CD4-positive, alpha-beta T cell treated with Interleukin-4 for 4 hours (primary cell): ENCODE results near the gene ZMIZ1.

Experiments
- DNase-seq: peaks from one replicate; pipeline ENCODE4 v3.0.0-alpha.2; 2020

The ZMIZ1 gene

DNA sequence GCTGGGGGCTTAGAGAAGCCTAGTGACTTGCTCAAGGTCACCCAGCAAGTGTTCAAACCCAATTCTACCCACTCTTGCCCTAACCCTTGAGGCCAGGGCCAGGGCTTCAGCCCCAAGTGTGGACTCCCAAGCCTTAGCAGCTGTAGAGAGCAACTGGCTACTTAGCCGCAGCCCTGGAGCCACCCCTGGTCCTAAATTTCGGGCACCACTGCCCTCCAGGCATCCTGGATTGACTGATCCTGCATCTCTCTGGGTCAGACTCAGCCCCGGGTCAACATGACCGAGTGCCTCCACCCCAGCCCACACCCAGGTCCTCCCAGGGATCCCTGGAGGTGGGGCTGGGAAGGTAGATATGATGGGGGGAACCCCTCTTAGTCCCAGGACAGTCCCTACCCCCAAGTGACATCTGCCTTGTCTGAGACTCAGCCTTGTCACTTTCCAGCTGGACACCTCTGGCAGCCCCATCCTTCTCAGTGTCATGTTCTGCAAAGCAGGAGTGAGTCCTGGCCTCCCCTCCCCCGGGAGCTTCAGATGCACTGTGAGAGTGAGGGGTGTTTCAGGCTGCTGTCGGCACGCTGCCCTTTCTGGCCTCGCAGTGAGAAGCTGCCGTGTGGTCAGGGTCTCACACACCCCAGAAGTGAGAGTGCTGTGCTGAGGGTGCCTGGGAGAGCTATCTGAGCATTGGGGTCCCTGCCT lies 89.8 kb downstream of the ZMIZ1 start:
- no peak for DNase-seq

- DNase-seq = no peak
Observed at GRCh38 chr10:79159141-79159651, 90.4 kb downstream of the ZMIZ1 start.

GRCh38 chr10:79159785-79160184 lies 91.0 kb downstream of the ZMIZ1 start:
- no peak for DNase-seq

- no peak for DNase-seq
Observed at GRCh38 chr10:79160191-79160590, 91.4 kb downstream of the ZMIZ1 start.

DNA sequence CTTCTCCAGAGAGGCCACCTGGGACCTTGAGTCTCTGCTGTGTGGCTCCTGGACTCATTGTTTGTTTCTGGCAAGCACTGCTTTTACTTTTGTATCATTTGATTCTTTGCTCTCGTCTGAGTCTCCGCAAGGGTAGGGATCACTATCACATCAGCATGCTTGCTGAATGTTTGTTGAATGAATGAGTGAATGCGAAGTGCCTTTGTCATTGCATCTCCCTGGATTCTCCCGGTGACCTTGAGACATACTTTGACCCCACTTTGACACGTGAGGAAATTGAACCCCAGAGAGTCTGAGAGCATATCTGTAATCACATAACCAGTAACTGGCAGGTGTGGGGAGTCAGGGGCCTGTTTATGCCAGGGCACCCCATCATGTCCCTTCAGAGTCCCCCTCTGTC lies 92.8 kb downstream of the ZMIZ1 start:
- no peak for DNase-seq

DNA sequence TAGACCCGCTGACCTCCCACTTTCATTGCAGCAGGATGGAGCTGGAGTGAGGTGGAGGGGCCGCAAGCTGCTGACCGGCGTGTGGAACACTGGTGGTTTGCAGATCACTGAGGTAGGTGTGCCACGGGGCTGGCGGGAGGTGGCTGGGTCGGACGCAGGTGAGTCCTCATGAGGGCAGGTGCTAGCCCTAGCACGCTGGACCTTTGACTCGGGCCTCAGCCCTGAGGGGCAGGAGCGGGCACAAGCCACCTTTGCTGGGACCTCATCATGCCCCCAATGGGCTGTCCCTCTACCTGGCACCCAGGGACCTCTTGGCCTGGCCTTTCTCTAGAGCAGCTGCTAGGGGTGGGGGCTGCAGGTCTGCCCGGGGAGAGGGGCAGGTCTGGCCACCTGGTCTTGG lies 93.3 kb downstream of the ZMIZ1 start:
- no peak for DNase-seq

- no peak for DNase-seq
Observed at GRCh38 chr10:79162861-79163665, 94.3 kb downstream of the ZMIZ1 start.

- no peak for DNase-seq
Observed at GRCh38 chr10:79163666-79163975, 94.9 kb downstream of the ZMIZ1 start.

- no peak for DNase-seq
Observed at GRCh38 chr10:79164075-79164474, 95.3 kb downstream of the ZMIZ1 start.

DNA sequence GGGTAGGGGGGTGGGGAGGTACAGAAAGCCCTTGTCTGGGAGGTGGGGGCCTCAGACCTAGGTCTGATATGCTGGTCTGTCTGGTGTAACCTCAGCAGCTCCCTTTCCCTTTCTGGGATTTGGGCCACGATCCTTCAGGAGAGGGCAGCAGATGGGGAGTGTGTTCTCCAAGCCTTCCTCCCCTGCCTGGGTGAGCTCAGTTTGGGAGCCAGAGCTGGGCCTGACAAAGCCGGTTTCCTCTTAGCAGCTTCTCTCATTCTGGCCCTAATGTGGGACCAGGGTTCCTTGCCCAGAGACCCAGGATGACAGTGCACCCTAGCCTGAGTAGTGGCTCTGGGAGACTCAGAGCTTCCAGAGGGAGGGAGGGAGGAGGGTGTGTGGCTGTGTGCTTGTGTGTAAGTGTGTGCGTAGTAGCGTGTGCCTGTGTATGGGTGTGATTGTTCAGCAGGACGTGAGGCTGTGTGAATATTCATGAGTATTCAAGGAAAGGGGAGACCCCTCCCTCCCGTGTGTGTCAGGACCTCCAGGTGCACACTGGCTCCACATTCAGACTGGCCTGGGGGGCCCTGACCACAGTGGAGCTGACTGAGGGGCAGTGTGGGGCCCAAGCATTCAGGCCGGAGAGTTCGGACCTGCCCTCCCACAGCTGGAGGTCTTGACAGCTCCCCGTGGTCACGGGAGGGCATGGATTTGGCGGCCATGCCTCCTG lies 96.5 kb downstream of the ZMIZ1 start:
- no peak for DNase-seq

- no peak for DNase-seq
Observed at GRCh38 chr10:79166312-79166721, 97.6 kb downstream of the ZMIZ1 start.

- no peak for DNase-seq
Observed at GRCh38 chr10:79166741-79167140, 98.0 kb downstream of the ZMIZ1 start.

DNA sequence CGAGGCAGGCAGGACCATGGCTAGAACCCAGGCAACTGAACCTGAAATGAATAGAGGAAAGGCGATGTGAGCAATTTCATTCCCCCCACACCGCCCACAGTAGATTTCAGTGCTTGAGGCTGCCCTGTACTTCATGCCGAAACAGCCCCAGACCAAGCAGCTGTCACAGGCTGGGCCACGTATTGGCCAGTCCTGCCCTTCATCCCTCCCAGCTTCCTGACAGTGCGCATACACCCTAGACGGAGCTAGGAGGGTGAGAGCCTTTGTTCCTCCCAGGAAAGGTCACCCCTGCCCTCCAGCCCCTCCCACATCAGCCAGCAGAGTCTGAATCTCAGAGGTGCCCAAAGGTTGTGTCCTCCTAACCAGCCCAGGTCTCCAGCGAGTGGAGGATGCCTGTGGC lies 98.8 kb downstream of the ZMIZ1 start:
- DNase-seq = no peak

- no peak for DNase-seq
Observed at GRCh38 chr10:79168210-79168609, 99.4 kb downstream of the ZMIZ1 start.

DNA sequence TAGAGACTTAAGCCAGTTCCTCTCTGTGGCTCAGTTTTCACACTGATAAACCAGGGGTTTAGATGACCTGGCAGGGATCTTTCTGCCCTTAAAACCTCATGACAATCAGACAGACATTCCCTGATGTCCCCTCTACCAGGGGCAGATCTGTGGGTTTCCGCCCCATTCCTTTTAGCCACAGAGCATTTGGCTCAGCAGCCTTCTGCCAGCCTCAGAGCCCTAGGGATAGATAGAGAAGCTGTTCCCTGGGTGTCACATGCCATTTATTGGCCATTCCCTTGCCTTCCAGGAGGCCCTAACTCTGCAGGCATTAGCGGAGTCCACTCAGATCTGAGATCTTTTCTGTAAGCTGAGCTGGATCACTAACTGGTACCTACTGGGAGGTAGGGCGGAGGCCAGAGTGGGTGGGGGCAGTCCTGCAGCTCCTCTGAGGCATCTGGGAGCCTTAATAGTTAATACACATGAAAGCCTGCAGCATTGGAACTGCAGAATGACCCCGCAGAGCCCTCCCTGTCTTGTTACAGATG lies 101.5 kb downstream of the ZMIZ1 start:
- DNase-seq = no peak

GRCh38 chr10:79170993-79171392 lies 102.2 kb downstream of the ZMIZ1 start:
- no peak for DNase-seq

DNA sequence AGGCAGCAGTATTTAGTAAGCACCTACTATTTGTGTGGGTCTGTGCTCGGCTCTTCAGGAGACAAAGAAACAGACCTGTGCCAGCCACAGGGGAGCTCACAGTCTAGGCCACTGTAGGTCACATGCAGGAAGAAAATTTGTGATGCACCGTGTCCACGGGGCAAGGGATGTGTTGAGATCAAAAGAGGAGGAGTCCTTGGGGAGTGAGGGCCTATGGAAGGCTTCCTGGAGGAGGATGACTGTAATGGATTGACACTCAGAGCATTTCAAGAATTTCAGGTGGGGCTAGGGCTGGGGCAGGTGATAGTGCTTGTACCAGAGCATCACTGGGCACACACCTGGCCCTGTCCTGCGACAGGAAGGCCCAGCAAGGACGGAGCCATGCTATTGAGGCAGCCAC lies 102.7 kb downstream of the ZMIZ1 start:
- no peak for DNase-seq

GRCh38 chr10:79172881-79173280 lies 104.1 kb downstream of the ZMIZ1 start:
- DNase-seq = no peak

DNA sequence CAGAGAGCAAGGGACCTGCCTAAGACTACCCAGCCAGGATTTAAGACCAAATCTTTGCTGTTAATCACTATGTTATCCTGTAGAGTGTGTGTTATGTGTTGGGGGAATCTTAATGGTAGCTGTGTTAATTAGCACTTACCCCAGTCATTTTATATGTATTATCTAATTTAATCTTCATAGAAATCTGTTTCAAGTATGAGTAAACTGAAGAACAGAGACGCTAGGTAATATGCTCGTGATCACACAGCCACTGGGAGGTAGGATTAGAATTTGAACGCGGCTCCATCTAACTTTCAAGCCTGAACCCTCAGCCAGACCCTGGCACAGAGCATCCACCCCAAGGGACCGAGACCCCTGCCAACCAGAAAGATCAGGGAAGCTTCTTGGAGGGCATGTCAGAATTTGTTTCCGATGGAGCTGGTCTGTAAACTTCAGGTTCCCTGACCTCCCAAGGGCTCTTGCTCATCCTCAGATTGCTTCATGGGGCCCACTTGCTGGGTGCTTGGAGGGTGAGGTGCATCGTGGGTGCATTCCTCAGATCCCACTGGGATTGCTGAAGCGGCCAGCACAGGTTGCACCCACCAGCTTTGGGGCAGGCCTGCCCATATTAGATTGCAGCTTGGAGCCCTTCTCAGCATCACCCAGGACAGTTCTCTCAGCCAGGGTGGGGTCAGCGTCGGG lies 105.0 kb downstream of the ZMIZ1 start:
- no peak for DNase-seq

DNA sequence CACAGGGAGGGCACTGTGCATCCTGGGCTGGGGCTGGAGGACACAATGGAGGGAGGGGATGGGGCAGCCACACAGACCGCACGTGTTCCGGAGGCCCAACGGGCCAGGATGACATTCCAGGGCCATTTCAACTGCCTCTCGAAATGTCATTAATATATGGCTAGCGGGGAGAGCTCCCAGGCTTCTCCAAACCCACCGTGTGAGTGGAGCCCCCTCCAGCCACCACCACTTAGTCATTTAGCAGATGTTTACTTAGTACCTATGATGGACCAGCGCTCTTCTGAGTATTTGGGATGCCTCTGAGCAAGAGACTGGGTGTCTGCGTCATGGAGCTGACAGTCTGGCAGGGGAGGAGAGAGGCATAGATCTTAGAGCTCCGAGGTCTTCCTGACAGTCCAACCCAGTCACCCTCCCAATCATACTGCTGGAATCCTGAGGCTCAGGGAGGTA lies 107.3 kb downstream of the ZMIZ1 start:
- DNase-seq = no peak

GRCh38 chr10:79176949-79177602 lies 108.3 kb downstream of the ZMIZ1 start:
- DNase-seq = no peak

GRCh38 chr10:79178070-79178576 lies 109.4 kb downstream of the ZMIZ1 start:
- no peak for DNase-seq
